Measurements from ENCODE around the gene SNX7.
A peak's percentile ranks its signal among the peaks of the same experiment; 100 is the strongest.

The SNX7 gene

GRCh38 chr1:98661544-98662355, at the start of gene SNX7:
Gene SNX7 (plus strand): TSS chr1:98661721. CDS start chr1:98661732, 11 bp downstream.
- DNase-seq (ENCODE audit: low read depth in 2 of 2): no peak

GRCh38 chr1:98637316-98637715, 24.2 kb upstream of the SNX7 start:
- no peak for DNase-seq (ENCODE audit: low read depth in 2 of 2)

- no peak for DNase-seq (ENCODE audit: low read depth in 2 of 2)
Observed at GRCh38 chr1:98638185-98638584, 23.3 kb upstream of the SNX7 start.

- no peak for DNase-seq (ENCODE audit: low read depth in 2 of 2)
Observed at GRCh38 chr1:98644510-98644909, 17.0 kb upstream of the SNX7 start.

- no peak for DNase-seq (ENCODE audit: low read depth in 2 of 2)
Observed at GRCh38 chr1:98651116-98651632, 10.3 kb upstream of the SNX7 start.

GRCh38 chr1:98653123-98653522, 8.4 kb upstream of the SNX7 start:
- no peak for DNase-seq (ENCODE audit: low read depth in 2 of 2)

GRCh38 chr1:98659879-98660278, 1.6 kb upstream of the SNX7 start:
- no peak for DNase-seq (ENCODE audit: low read depth in 2 of 2)

GRCh38 chr1:98660940-98661543, 479 bp upstream of the SNX7 start:
- no peak for DNase-seq (ENCODE audit: low read depth in 2 of 2)

GRCh38 chr1:98662356-98662670, 792 bp downstream of the SNX7 start:
- DNase-seq (ENCODE audit: low read depth in 2 of 2): no peak

GRCh38 chr1:98668733-98669132, 7.2 kb downstream of the SNX7 start:
- no peak for DNase-seq (ENCODE audit: low read depth in 2 of 2)

- peak in 1 of 2 experiments; percentile 34 for DNase-seq (ENCODE audit: low read depth in 2 of 2)
Observed at GRCh38 chr1:98669355-98670296, 8.1 kb downstream of the SNX7 start.

GRCh38 chr1:98672189-98672588, 10.7 kb downstream of the SNX7 start:
- DNase-seq (ENCODE audit: low read depth in 2 of 2): no peak

GRCh38 chr1:98674075-98674781, 12.7 kb downstream of the SNX7 start:
- no peak for DNase-seq (ENCODE audit: low read depth in 2 of 2)

GRCh38 chr1:98675282-98675681, 13.8 kb downstream of the SNX7 start:
- DNase-seq (ENCODE audit: low read depth in 2 of 2): no peak

GRCh38 chr1:98677288-98677687, 15.8 kb downstream of the SNX7 start:
- peak in 1 of 2 experiments; percentile 44 for DNase-seq (ENCODE audit: low read depth in 2 of 2)

GRCh38 chr1:98681812-98682211, 20.3 kb downstream of the SNX7 start:
- no peak for DNase-seq (ENCODE audit: low read depth in 2 of 2)

- DNase-seq (ENCODE audit: low read depth in 2 of 2): no peak
Observed at GRCh38 chr1:98688110-98688739, 26.7 kb downstream of the SNX7 start.

- no peak for DNase-seq (ENCODE audit: low read depth in 2 of 2)
Observed at GRCh38 chr1:98690576-98690975, 29.1 kb downstream of the SNX7 start.

- no peak for DNase-seq (ENCODE audit: low read depth in 2 of 2)
Observed at GRCh38 chr1:98692482-98692881, 31.0 kb downstream of the SNX7 start.

GRCh38 chr1:98693385-98693784, 31.9 kb downstream of the SNX7 start:
- no peak for DNase-seq (ENCODE audit: low read depth in 2 of 2)

- DNase-seq (ENCODE audit: low read depth in 2 of 2): no peak
Observed at GRCh38 chr1:98696077-98696476, 34.6 kb downstream of the SNX7 start.
